NCI-H748 (cell line): Measurements from ENCODE around the gene MED17.

Experiments
- DNase-seq: peaks from one replicate; lab custom pipeline; 2025; ENCODE audit not compliant: unreplicated experiment; lab: John Stamatoyannopoulos, UW

Gene MED17

GRCh38 chr11:93814966-93815633 is 31.0 kb downstream of the MED17 start:
- DNase-seq: no peak

DNA sequence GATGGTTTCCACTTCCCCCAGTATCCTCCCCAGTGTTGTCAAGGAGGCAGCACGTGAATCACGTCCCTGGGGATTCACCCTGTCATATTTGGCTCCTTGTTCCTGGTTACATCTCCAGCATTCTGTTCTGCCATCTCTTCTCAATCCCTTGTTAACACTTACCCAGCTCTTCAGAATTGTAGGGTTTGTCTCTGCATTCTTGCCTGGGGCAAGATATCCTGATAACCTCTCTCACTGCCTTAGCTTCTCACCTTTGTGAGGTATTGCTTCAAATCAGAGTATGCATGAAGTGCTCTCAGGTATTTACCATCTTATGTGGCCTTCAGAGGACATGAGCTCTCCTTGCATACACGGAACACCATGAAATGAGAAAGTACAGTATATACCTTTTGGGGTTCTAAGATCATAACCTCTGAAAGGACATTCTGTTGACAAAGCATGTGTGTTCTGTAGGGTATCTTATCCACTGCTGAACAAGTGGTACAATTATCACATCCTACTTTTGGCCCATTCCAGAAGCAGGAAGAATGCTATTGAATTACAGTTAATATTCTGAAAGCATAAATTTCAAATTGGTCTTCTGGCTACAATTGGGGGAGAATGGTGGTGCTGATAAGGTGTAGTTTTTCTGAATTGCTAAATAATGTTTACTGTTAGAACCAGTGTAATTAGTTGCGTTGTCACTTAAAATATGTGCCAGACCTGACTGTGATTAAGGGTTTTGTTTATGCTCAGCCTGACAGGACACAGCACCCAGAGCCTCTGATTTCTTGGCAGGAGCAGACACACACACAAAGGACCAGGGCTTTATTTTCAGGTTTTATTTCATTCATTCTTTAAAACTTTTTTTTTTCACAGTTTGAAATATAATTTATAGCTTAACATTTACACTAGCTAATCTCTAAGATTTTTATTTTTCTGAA is 33.6 kb downstream of the MED17 start:
- DNase-seq: no peak

GRCh38 chr11:93819966-93820695 is 36.0 kb downstream of the MED17 start:
- no peak for DNase-seq

- DNase-seq: no peak
These were observed 36.8 kb downstream of the MED17 start for GRCh38 chr11:93820847-93821246.

DNA sequence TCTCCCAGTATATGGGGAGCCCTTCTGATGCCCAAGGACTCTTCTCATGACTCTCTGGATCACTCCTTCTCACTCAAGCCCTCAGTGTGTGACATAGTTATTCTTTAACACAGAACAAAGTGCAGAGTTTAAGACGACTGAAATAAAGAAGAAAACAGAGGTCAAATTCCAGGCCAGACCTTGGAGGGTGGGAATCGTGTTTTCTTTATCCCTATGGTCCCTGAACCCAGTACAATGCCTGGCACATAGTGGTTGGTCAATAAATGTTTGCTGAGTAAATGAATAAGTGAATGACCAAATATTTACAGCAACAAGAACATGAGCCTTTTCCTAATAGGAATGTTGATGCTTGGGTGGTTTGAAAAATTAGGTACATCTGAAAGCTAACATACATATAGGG is 37.5 kb downstream of the MED17 start:
- DNase-seq: no peak

GRCh38 chr11:93822359-93822758 is 38.3 kb downstream of the MED17 start:
- no peak for DNase-seq

DNA sequence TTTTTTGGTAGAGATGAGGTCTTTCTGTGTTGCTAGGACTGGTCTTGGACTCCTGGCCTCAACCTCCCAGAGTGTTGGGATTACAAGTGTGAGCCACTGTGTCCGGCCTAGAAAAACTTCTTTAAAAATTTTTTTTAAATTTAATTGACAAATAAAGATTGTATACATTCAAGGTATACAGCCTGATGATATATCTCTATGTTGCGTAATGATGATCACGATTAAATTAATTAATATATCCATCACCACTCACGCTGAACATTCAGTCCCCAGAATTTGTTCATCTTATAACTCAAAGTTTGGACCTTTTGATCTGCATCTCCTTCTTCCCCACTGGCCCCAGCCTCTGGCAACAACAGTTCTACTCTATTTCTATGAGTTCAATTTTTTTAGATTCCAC is 39.1 kb downstream of the MED17 start:
- DNase-seq: no peak

- DNase-seq: no peak
These were observed 43.3 kb downstream of the MED17 start for GRCh38 chr11:93827363-93827762.

DNA sequence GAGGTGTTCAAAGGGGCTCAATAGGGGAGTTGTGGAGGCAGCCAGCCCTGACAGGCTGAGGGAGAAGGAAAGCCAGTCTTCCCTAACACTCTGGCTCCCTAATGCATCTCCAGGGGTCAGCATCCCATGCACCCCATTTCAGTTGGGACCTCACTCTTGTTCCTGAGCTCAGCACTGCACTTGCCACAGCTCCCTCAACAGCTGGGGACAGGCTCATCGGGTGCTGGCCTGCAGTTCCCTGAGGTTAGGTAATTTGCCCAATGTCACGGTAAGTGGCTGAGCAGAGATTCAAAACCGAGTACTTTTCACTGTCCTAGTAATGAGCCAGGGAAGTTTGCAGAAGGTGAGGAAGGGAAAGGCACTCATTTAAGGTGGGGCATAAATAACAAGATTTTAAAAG is 45.5 kb downstream of the MED17 start:
- no peak for DNase-seq

- DNase-seq: no peak
These were observed 47.5 kb downstream of the MED17 start for GRCh38 chr11:93831343-93832127.

DNA sequence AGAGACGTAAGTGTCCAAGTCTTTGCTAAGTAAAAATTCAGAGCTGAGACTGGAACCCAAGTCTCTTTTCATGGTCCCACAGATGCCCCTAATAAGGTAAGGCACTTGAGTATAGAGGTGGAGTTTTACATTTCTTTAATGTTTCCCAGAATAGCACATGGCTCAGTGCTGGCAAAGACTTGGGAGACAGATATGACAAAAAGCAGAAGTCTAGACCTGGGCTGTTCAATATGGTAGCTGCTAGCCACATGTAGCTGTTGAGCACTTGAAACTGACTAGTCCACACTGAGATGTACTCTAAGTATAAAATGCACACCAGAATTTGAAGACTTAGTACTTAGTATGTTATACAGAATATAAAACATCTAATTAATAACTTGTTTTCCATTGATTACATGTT is 48.7 kb downstream of the MED17 start:
- DNase-seq: no peak

- DNase-seq: no peak
These were observed 54.9 kb downstream of the MED17 start for GRCh38 chr11:93838967-93839366.

DNA sequence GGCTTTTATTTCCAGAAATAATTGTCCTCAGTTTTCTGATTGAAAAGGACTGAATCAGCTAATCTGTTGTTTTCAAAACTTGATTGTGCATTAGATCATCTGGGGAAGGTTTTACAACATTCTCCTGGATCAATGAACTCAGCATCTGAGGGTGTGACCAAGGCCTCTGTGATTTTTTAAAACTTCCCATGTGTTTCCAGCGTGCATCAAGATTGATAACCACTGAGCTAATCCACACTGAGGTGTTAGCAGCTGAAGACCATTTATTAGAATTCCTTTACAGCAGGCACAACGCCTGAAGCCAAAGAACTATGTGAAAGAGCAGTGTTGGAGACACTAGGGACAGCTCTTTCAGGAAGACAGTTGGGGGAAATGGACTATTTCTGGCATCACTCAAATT is 56.1 kb downstream of the MED17 start:
- no peak for DNase-seq

DNA sequence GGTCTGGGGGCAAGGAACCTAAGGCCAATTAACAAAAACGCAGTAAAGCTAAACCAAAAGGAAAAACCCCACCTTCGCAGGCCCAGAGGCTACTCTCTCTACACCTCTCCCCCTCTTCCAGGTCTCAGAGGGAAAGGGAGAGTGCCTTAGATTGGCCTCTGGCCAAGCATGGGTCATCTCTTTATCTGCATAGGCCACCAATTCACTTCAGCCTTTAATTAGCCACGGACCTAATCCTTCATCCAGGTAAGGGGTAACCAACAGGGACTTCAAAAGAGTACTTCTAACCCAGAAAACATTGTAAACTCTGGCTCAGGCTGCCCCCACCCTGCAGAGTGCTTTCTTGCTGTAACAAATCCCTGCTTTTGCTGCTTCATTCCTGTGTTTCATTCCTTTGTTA is 56.9 kb downstream of the MED17 start:
- no peak for DNase-seq

DNA sequence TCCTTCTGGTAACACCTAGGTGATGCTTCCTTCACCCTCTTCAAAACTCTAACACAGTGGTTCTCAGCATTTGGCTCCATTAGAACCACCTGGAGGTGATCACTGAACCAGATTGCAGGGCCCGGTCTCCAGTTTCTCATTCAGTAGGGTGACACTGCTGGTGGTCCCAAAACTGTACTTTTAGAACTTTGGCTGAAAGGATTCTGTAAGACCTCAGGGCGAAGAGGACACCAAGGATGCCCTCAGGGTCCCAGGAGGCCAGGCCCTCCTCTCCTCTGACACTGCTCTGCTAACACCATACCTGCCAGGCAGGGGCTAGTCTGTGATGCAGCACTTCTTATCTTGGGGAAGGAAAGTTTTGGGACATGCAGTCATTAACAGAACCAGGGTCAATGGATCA is 57.4 kb downstream of the MED17 start:
- DNase-seq: no peak

DNA sequence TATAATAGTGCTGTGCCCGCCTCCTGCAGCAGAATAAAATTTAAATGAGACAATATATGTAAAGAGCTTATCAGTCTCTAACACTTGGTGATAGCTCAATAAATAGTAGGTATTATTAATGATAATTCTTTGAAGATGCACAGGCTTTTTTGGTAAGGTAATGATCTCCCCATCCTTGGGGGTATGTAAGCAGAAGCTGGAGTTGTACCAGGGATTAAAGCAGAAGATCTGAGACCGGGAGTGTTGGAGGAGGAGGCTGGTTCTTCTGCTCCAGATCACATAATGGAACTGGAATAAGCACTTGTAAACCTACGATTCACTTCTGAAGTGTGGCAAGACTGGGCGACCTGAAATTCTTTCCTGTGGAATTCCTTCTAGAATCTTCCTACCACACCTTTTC is 58.0 kb downstream of the MED17 start:
- DNase-seq: no peak

DNA sequence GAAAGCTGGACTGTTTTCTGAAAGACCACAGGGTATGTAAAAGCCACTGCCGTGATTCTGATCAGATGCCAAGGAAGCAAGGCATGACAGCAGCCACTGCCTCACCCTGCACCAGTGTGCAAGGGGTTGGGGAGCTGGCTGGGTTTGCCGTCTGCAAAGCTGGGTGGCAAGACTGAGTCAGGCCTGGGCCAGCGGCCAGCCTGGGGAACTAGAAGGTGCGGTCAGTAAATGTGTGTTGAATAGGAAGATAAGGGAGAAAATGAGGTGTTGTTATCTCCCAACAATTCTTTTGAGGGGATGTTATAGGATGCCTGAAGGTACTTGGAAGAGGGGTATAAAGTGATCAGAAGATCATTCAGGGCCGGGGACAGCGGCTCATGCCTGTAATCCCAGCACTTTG is 58.4 kb downstream of the MED17 start:
- no peak for DNase-seq

DNA sequence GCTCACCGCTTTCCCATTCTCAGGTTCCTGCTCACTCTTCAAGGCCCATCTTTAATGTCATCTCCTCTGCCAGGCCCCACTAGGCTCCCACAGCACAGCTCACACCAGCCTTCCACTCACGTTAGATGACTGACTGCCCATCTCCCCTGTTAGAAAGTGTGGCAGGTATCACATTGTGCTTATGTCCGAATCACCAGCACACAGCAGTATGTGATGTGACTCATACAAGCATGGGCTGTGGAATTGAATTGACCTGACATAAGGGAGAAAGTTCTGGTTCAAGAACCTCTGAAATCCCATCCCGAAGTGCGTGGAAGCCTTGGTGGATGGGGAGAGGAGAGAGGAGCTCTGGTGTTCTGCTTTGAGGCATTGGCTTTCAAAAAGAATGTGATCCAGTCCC is 59.8 kb downstream of the MED17 start:
- DNase-seq: no peak

DNA sequence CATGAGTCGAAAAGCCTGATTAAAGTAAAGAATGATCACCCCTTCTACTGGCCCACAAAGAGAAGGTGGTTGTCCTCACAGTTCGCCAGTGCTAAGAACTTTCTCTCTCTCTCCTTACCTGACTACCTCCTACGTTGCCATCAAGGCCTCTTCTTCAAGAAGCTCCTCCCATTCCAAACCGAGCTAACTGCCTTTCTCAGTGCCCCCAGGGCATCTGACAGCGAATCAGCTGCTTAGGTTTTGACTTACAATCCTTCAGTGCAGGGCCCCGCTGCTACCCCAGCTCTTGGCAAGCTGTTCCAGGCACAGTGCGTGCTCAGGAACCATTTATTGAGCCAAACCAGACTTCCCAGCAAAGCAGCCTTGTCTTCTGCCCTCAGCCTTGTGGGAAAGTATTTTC is 60.5 kb downstream of the MED17 start:
- DNase-seq: no peak

DNA sequence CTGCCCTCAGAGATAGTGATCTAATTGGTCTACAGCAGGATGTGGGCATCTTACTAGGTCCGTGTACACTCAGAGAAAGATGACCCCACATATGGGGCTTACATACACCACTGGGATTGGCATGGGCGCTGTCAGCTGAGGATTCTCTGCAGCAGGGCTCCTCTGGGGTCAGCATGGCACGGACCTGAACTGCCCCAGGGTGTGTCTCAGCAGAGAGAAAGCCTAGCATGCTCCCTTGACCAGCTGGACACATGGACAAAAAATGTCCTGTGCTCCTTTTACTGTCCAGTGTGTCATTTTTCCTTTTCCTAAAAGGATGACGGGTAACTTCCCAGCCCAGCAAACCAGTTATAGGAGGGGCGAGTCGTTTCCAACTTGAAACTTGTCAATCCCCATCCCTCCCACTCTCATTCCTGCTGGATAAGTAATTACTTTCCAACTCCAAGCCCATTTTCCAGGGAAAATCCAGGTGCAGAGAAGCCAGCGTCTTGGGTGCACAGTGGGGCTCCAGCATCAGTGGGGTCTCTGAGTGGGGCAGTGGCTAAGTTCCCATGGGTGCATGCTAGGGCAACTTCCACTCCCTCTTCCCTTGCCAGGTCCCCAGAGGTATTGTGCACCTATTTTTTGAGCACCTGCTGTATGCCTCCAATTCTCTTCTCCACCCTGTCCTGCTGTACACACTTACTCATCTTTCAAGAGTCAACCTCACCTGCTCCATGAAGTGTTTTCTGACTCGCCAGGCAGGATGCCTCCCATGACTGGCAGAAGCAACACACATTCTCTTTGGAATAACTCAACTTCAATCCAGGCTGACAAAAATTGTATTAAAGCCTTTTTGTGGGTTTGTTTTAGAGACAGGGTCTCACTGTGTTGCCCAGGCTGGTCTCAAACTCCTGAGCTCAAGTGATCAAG is 61.4 kb downstream of the MED17 start:
- DNase-seq: no peak
